SK-N-MC (cell line): ENCODE results near the gene ZMYM1.

Experiments used
- EZH2 ChIP-seq: fragments of 200-600 bp; sonication (generic); IDR thresholded peaks from one replicate; pipeline ENCODE4 v1.6.1; 2017; ENCODE audit warnings: antibody characterized with exemption
- FOXP2 ChIP-seq: optimal IDR thresholded peaks from 2 replicates; pipeline ENCODE3; 2011; ENCODE audit warnings: mild to moderate bottlenecking, moderate library complexity; ENCODE audit not compliant: insufficient read depth; ENCODE audit errors: extremely low read length, control extremely low read depth
- POLR2AphosphoS5 ChIP-seq: IDR thresholded peaks from 2 replicates; pipeline ENCODE4 v1.6.1; 2012; ENCODE audit warnings: mild to moderate bottlenecking, low read depth, low read length, borderline replicate concordance

GRCh38 chr1:35043498-35043897 is 35.7 kb upstream of the ZMYM1 start:
- TF ChIP-seq EZH2 (no peak), POLR2AphosphoS5 (no peak), FOXP2 (no peak)
